Osteoblast (primary cell): ENCODE measurements around the gene EDNRA. TPM values are rescaled to one million over a fixed set of nuclear protein-coding genes. Genes with fewer than 3 reads are reported as not detected.

Experiments
- DNase-seq: peaks from one replicate; pipeline ENCODE4 v3.0.0; 2011; ENCODE audit warnings: low spot score, mixed read lengths; ENCODE audit not compliant: insufficient read length; ENCODE audit errors: missing footprints
- H2AFZ ChIP-seq: 2 replicates; pipeline ENCODE4 v1.6.0; 2011; ENCODE audit warnings: mild to moderate bottlenecking, low read length
- H3K27ac ChIP-seq: 2 replicates; pipeline ENCODE4 v1.5.1; 2011; ENCODE audit warnings: mild to moderate bottlenecking, low read depth, low read length, moderate library complexity
- H3K27me3 ChIP-seq: 2 replicates; pipeline ENCODE4 v1.6.0; 2012; ENCODE audit warnings: mild to moderate bottlenecking, control low read depth, inconsistent platforms, low read length, moderate library complexity; ENCODE audit not compliant: insufficient read depth
- H3K36me3 ChIP-seq: 2 replicates; pipeline ENCODE4 v1.5.1; 2011; ENCODE audit warnings: mild to moderate bottlenecking, low read length, control low read depth, moderate library complexity; ENCODE audit not compliant: insufficient read depth
- H3K4me1 ChIP-seq: 2 replicates; pipeline ENCODE4 v1.5.1; 2011; ENCODE audit warnings: mild to moderate bottlenecking, low read length, control low read depth, moderate library complexity; ENCODE audit not compliant: insufficient read depth
- H3K4me2 ChIP-seq: 2 replicates; pipeline ENCODE4 v1.6.0; 2011; ENCODE audit warnings: mild to moderate bottlenecking, low read length; ENCODE audit not compliant: insufficient read depth
- H3K4me3 ChIP-seq: fragments of 200-600 bp; sonication (generic); 3 replicates; pipeline ENCODE4 v1.5.1; 2012; ENCODE audit warnings: mild to moderate bottlenecking, low read length, inconsistent platforms; ENCODE audit not compliant: insufficient read depth
- H3K79me2 ChIP-seq: 2 replicates; pipeline ENCODE4 v1.6.0; 2012; ENCODE audit warnings: mild to moderate bottlenecking, low read length, control low read depth, inconsistent platforms; ENCODE audit not compliant: insufficient read depth
- H3K9me3 ChIP-seq: 2 replicates; pipeline ENCODE4 v1.5.1; 2011; ENCODE audit warnings: low read depth, low read length, control low read depth
- H4K20me1 ChIP-seq: 2 replicates; pipeline ENCODE4 v1.6.0; 2012; ENCODE audit warnings: mild to moderate bottlenecking, low read length, control low read depth; ENCODE audit not compliant: insufficient read depth
- CTCF ChIP-seq: IDR thresholded peaks from 2 replicates; pipeline ENCODE4 v1.5.1; 2011; ENCODE audit warnings: mild to moderate bottlenecking, low read depth, low read length, moderate library complexity; ENCODE audit errors: extremely low read depth
- total RNA-seq: library from RNA; depleted of rRNA; stranded (reverse); fragments of >200 nt; gene quantifications from 2 replicates; pipeline ENCODE4 v1.2.3, GENCODE V29; 2012

Gene EDNRA
- total RNA-seq, 1 donor: 6.2 TPM

- TF ChIP-seq CTCF: no peak
Measured at GRCh38 chr4:147566762-147567161, 85.9 kb downstream of the EDNRA start.

GRCh38 chr4:147567276-147567675 lies 86.4 kb downstream of the EDNRA start:
- no peaks in the 10 kb centered on the region for H3K36me3 ChIP-seq
- no peak for DNase-seq
- H3K9me3 ChIP-seq: no peaks in the 10 kb centered on the region
- no peaks in the 10 kb centered on the region for H3K79me2 ChIP-seq
- H2AFZ ChIP-seq: no peak overlapping the region
- H3K4me3 ChIP-seq: no peak overlapping the region
- H3K4me2 ChIP-seq: no peak overlapping the region
- no peak overlapping the region for H3K27ac ChIP-seq
- H3K4me1 ChIP-seq: peaks cover 9% of the 10 kb centered on the region
- H3K27me3 ChIP-seq: no peaks in the 10 kb centered on the region
- no peak for TF ChIP-seq CTCF
- no peaks in the 10 kb centered on the region for H4K20me1 ChIP-seq

More at GRCh38 chr4:147566762-147567161, 85.9 kb downstream of the EDNRA start:
- no peak overlapping the region for H3K4me3 ChIP-seq
- no peak overlapping the region for H3K4me2 ChIP-seq
- no peaks in the 10 kb centered on the region for H3K27me3 ChIP-seq
- H3K9me3 ChIP-seq: no peaks in the 10 kb centered on the region
- H3K36me3 ChIP-seq: no peaks in the 10 kb centered on the region
- H3K4me1 ChIP-seq: peaks cover 9% of the 10 kb centered on the region
- no peak overlapping the region for H2AFZ ChIP-seq
- no peak overlapping the region for H3K27ac ChIP-seq
- no peaks in the 10 kb centered on the region for H4K20me1 ChIP-seq
- DNase-seq: no peak
- no peaks in the 10 kb centered on the region for H3K79me2 ChIP-seq

GRCh38 chr4:147570616-147571015 lies 89.7 kb downstream of the EDNRA start:
- Histone ChIP-seq H3K79me2 (no peaks in the 10 kb centered on the region), H4K20me1 (no peaks in the 10 kb centered on the region), H3K27me3 (no peaks in the 10 kb centered on the region), H3K36me3 (no peaks in the 10 kb centered on the region), H3K4me2 (no peak overlapping the region), H2AFZ (peak overlapping the region; percentile 61), H3K4me3 (no peak overlapping the region), H3K27ac (no peak overlapping the region), H3K9me3 (no peaks in the 10 kb centered on the region), H3K4me1 (peaks cover 9% of the 10 kb centered on the region)
- peak; percentile 36 for DNase-seq
- peak; percentile 23 for TF ChIP-seq CTCF

GRCh38 chr4:147571036-147571770 lies 90.3 kb downstream of the EDNRA start:
- H3K4me1 ChIP-seq: peaks cover 9% of the 10 kb centered on the region
- H3K4me2 ChIP-seq: no peak overlapping the region
- H3K79me2 ChIP-seq: no peaks in the 10 kb centered on the region
- no peak for TF ChIP-seq CTCF
- no peak for DNase-seq
- H3K9me3 ChIP-seq: no peaks in the 10 kb centered on the region
- H3K27me3 ChIP-seq: no peaks in the 10 kb centered on the region
- no peak overlapping the region for H3K27ac ChIP-seq
- no peaks in the 10 kb centered on the region for H3K36me3 ChIP-seq
- H3K4me3 ChIP-seq: no peak overlapping the region
- peak overlapping the region; percentile 61 for H2AFZ ChIP-seq
- H4K20me1 ChIP-seq: no peaks in the 10 kb centered on the region
